A549 (cell line): Measurements from ENCODE around the gene TOPORS.

Experiments used
- SMC3 ChIP-seq: fragments of >200 bp; sonication (Bioruptor Twin); formaldehyde crosslinking; IDR thresholded peaks from 3 replicates; pipeline ENCODE4 v1.6.1; 2018; ENCODE audit warnings: inconsistent platforms
- TF ChIP-seq, protein P1 (sequence below): fragments of >200 bp; sonication (Bioruptor Twin); formaldehyde crosslinking; IDR thresholded peaks from 3 replicates; pipeline ENCODE4 v1.5.1; 2016
- TF ChIP-seq, protein P2 (sequence below): fragments of >200 bp; sonication (Bioruptor Twin); formaldehyde crosslinking; IDR thresholded peaks from 3 replicates; pipeline ENCODE4 v1.6.1; 2016
- TF ChIP-seq, protein P3 (sequence below): IDR thresholded peaks from 2 replicates; pipeline ENCODE4 v1.6.1; 2012

DNA sequence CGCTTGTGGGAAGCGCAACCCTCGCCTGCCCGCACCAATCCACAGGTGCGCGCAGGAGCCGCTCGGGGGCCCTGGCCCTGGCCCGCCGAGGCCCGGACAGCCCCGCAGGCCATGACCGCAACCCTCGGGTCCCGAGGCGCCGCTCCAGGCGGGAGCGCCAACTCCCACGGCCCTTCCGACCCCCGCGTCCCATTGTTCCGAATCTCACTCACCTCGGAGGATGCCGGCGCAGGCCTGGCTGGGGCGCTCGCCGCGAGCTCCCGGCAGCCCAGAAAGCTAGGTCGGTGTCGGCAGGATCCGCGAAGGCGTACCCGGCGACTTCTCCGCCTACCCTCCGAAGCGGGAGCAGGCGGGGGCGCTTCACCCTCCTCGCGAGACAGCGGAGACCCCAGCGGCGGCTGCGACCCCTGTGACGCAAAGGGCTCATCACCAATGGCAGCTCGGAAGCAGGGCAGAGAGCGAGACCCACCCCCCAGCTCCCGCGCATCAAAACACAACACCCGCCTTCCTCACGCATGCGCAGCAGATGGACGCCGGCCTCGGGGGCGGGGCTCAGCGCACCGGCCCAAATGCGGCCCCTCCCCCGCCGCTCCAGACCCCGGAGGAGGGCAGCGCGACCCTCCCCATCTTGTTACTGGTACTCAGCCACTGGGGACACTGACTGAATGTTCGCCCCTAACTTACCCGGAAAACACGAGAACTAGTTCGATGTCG lies 1.7 kb downstream of the TOPORS start:
- TF ChIP-seq, protein P1, sequence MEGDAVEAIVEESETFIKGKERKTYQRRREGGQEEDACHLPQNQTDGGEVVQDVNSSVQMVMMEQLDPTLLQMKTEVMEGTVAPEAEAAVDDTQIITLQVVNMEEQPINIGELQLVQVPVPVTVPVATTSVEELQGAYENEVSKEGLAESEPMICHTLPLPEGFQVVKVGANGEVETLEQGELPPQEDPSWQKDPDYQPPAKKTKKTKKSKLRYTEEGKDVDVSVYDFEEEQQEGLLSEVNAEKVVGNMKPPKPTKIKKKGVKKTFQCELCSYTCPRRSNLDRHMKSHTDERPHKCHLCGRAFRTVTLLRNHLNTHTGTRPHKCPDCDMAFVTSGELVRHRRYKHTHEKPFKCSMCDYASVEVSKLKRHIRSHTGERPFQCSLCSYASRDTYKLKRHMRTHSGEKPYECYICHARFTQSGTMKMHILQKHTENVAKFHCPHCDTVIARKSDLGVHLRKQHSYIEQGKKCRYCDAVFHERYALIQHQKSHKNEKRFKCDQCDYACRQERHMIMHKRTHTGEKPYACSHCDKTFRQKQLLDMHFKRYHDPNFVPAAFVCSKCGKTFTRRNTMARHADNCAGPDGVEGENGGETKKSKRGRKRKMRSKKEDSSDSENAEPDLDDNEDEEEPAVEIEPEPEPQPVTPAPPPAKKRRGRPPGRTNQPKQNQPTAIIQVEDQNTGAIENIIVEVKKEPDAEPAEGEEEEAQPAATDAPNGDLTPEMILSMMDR = no peak
- TF ChIP-seq, protein P2, sequence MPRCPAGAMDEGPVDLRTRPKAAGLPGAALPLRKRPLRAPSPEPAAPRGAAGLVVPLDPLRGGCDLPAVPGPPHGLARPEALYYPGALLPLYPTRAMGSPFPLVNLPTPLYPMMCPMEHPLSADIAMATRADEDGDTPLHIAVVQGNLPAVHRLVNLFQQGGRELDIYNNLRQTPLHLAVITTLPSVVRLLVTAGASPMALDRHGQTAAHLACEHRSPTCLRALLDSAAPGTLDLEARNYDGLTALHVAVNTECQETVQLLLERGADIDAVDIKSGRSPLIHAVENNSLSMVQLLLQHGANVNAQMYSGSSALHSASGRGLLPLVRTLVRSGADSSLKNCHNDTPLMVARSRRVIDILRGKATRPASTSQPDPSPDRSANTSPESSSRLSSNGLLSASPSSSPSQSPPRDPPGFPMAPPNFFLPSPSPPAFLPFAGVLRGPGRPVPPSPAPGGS = 0 out of 3 replicates have a peak, but pooled peaks have one; percentile 31
- no peak for TF ChIP-seq SMC3
- TF ChIP-seq, protein P3, sequence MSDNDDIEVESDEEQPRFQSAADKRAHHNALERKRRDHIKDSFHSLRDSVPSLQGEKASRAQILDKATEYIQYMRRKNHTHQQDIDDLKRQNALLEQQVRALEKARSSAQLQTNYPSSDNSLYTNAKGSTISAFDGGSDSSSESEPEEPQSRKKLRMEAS = no peak
